Ectodermal cell (in vitro differentiated cells): ENCODE measurements around the gene ISG20L2.
"Not testable (repeated sequence)": the region's sequence is repeated elsewhere in the genome, so short reads cannot be mapped to it uniquely, and the experiment has no call there.

Experiments used
- H3K27ac ChIP-seq: 2 replicates; pipeline ENCODE4 v1.7.0; 2013; ENCODE audit warnings: mild to moderate bottlenecking, low read depth, low read length; ENCODE audit not compliant: insufficient read depth, poor library complexity, severe bottlenecking
- H3K27me3 ChIP-seq: 2 replicates; pipeline ENCODE4 v1.7.0; 2013; ENCODE audit warnings: mild to moderate bottlenecking, low read length; ENCODE audit not compliant: insufficient read depth, control insufficient read depth, poor library complexity, severe bottlenecking
- H3K36me3 ChIP-seq: one replicate; pipeline ENCODE4 v1.7.0; 2013; ENCODE audit warnings: low read length; ENCODE audit not compliant: control insufficient read depth, insufficient read depth
- H3K4me1 ChIP-seq: one replicate; pipeline ENCODE4 v1.7.0; 2013; ENCODE audit warnings: low read length; ENCODE audit not compliant: control insufficient read depth, insufficient read depth
- H3K4me3 ChIP-seq: 2 replicates; pipeline ENCODE4 v1.7.0; 2013; ENCODE audit warnings: low read depth, low read length, control low read depth; ENCODE audit not compliant: insufficient read depth
- H3K9me3 ChIP-seq: 2 replicates; pipeline ENCODE4 v1.7.0; 2013; ENCODE audit warnings: mild to moderate bottlenecking, low read length, moderate library complexity; ENCODE audit not compliant: control insufficient read depth
- WGBS, 2 experiments: methylation state at CpG; one replicate each; pipeline ENCODE4 v1.1.7; 2013; ENCODE audit warnings: missing lambda C conversion rate in 2 of 2; 5-methylcytosine and 5-hydroxymethylcytosine counted together

Gene ISG20L2

DNA sequence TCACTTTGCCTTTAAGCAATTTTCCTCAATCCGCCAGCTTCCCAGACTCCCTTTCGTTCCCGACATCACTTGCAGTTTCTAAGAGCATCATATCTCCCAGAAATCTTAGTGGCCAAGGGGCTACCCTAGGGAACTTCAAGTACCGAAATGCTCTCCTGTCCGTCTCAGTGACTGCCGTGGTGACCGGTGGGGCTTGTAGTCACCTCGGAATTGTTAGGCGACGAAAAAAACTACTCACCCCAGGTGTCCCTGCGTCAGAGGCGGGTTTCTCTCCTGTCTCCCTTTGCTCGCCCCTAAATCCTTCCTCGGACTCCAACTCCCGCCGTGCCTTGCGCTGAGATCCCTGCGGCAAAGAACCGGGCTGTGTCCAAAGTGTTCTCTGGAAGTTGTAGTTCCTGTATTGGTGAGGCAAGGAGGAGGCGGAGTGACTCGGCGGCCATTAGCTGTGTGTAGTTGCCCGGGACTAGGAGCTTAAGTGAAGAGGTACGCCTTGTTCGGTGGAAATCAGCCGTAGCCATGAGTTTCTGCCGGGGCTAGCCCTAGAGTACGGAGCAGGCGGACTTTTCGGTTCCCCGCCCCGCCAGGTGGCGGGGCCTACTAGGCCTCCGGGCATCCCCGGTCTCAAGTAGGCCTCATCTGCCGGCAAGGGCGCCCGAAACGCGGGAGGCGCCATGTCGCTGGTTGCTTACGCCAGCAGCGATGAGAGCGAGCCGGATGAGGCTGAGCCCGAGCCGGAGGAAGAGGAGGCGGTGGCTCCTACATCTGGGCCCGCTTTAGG lies 38.7 kb upstream of the ISG20L2 start, which contains the start of gene PRCC:
Gene PRCC, plus strand, starts transcription at position 435 of the 778 bp plus-strand sequence. Its CDS starts 237 bp downstream, at position 672.
- WGBS, 2 experiments: 0 to 1% methylated on average over 50 of the region's 50 CpGs
- Histone ChIP-seq H3K4me1 (peaks cover 9% of the 10 kb centered on the region), H3K4me3 (peak within 1 kb of the TSS; percentile 60), H3K27ac (peak within 1 kb of the TSS; percentile 45), H3K9me3 (no peaks in the 10 kb centered on the region), H3K36me3 (peaks cover 9% of the 10 kb centered on the region), H3K27me3 (no peaks in the 10 kb centered on the region)

DNA sequence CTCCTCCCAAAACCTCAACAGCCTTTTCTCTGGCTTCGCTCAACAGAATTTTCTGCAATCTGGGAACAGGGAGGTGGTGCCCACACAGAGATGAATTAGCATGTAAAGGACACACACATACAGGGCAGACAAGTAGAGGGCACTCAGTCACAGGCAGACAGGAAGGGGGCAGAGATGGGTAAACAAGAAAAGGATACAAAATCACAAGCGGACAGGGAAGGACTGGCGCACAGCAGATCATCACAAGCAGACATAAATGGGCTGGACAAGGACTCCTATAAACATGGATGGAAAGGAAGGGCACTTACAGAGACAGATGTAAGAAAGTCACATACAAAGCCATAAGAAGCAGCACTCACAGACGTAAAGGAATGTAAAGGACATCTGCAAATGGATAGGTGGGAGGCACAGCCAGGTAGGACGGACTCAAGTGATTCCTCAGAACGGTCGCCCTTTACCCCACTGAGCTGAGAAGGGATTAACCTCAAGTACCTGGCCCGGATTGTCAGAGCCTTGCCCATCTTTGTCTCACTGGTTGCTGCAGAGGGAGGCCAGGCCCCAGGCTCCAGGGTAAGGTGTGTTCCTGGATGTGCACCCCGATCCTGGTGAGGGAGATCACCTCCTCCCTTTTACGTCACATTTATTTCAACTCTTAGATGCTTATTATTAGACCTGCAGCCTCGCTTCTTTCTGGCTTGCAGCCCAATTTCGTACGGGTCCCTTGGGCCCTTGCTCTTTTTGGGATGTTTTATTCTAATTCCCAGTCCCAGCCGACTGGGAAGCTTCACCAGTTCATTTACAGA lies 37.9 kb upstream of the ISG20L2 start:
- 56 to 59% methylated on average over 14 of the region's 14 CpGs for WGBS, 2 experiments
- Histone ChIP-seq H3K36me3 (peaks cover 9% of the 10 kb centered on the region), H3K27ac (no peak overlapping the region), H3K27me3 (no peaks in the 10 kb centered on the region), H3K4me1 (peaks cover 9% of the 10 kb centered on the region), H3K4me3 (peak overlapping the region; percentile 60), H3K9me3 (no peaks in the 10 kb centered on the region)

DNA sequence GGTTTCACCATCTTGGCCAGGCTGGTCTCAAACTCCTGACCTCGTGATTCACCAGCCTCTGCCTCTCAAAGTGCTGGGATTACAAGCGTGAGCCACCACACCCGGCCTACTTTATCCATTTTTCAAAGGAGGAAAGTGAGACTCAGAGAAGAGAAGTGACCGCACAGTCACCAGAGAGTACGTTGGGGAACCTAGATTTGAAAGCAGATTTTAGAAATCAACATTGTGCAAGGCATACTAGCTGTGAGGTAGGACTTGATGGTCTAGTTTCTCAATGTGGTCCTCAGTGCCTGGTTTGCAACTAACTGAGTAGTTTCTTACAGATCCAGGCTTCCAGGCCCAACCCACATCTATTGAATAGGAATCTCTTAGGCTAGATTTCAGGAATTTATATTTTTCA lies 37.1 kb upstream of the ISG20L2 start:
- WGBS, 2 experiments: 94 to 96% methylated on average over 5 of the region's 5 CpGs
- no peak overlapping the region for H3K4me3 ChIP-seq
- H3K27ac ChIP-seq: no peak overlapping the region
- no peaks in the 10 kb centered on the region for H3K9me3 ChIP-seq
- H3K4me1 ChIP-seq: peaks cover 10% of the 10 kb centered on the region
- H3K27me3 ChIP-seq: no peaks in the 10 kb centered on the region
- peaks cover under 1% of the 10 kb centered on the region for H3K36me3 ChIP-seq

DNA sequence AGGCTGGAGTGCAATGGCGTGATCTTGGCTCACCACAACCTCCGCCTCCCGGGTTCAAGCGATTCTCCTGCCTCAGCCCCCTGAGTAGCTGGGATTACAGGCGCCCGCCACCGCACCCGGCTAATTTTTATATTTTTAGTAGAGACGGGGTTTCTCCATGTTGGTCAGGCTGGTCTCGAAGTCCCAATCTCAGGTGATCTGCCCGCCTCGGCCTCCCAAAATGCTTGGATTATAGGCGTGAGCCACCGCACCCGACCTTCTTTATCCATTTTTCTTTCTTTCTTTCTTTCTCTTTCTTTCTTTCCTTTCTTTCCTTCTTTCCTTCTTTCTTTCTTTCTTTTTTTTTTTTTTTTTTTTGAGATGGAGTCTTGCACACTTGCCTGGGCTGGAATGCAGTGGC lies 36.6 kb upstream of the ISG20L2 start:
- H3K9me3 ChIP-seq, H3K36me3 ChIP-seq, H3K27me3 ChIP-seq, H3K27ac ChIP-seq, H3K4me3 ChIP-seq: not testable (repeated sequence)
- peaks cover 15% of the 10 kb centered on the region for H3K4me1 ChIP-seq
- WGBS, 2 experiments: 95% methylated on average over 15 of the region's 15 CpGs

DNA sequence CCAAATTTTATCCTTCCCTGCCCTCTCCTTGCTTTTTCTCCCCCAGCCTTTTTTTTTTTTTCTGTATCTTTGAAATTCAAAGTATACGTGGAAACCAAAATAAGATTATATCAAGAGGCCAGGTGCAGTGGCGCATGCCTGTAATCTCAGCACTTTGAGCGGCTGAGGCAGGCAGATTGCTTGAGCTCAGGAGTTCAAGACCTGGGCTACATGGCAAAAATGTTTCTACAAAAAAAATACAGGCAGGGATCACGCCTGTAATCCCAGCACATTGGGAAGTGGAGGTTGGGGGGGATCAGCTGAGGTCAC lies 32.2 kb upstream of the ISG20L2 start:
- H3K4me3 ChIP-seq: no peak overlapping the region
- no peaks in the 10 kb centered on the region for H3K27me3 ChIP-seq
- H3K9me3 ChIP-seq: no peaks in the 10 kb centered on the region
- H3K4me1 ChIP-seq: peaks cover 9% of the 10 kb centered on the region
- 93 to 96% methylated on average over 4 of the region's 4 CpGs for WGBS, 2 experiments
- no peaks in the 10 kb centered on the region for H3K36me3 ChIP-seq
- H3K27ac ChIP-seq: no peak overlapping the region

DNA sequence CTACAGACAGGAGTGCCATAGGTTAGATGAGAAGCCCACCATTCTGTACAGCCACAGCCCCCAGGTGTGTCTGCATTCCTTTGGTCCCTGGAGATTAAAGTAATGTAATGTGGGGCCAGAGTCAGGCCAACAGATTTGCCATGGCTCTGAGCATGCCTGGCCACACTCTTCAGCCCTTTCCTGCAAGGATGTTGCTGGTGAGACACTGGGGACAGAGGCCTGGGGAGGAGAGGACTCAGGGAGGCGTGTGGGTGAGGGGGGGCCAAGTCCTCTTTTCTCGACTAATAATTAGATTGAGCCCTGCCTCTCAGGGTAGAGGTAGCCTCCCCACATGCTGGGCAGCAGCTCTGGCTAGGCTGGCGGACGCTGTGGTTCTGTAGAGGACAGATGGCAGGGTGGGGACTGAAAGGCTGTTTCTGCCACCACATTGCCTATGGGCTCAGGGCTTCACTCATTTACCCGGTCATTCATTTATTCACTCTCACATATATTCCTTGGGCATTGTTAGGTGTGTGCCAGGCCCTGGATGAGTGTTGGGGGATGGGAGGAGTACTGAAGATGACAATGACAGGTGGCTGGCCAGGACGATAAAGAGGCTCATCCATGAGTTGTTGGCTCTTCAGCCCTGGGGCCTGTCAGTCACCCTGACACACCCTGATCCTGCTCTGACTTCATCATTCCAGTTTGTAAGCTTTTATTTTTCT lies 31.7 kb upstream of the ISG20L2 start:
- Histone ChIP-seq H3K9me3 (no peaks in the 10 kb centered on the region), H3K4me1 (peaks cover 9% of the 10 kb centered on the region), H3K27ac (no peak overlapping the region), H3K36me3 (no peaks in the 10 kb centered on the region), H3K27me3 (no peaks in the 10 kb centered on the region), H3K4me3 (no peak overlapping the region)
- WGBS, 2 experiments: 44 to 57% methylated on average over 5 to 6 of the region's 6 CpGs

DNA sequence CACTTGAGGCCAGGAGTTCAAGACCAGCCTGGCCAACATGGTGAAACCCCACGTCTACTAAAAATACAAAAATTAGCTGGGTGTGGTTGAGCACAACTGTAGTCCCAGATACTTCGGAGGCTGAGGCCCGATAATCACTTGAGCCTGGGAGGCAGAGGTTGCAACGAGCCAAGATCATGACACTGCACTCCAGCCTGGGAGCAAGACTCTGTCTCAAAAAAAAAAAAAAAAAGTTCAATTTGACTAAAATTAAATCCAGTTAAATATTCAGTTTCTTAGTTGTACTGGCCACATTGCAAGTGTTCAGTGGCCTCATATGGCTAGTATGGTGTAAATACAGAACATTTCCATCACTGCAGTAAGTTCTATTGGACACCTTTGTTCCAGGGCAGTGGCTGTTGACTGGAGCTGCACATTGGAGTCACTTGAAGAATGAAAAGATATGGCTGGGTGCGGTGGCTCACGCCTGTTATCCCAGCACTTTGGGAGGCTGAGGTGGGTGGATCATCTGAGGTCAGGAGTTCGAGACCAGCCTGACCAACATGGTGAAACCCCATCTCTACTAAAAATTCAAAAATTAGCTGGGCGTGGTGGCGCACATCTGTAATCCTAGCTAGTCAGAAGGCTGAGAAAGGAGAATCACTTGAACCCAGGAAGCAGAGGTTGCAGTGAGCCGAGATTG lies 29.1 kb upstream of the ISG20L2 start:
- 94% methylated on average over 10 of the region's 10 CpGs for WGBS, 2 experiments
- H3K36me3 ChIP-seq, H3K4me3 ChIP-seq, H3K27ac ChIP-seq, H3K9me3 ChIP-seq, H3K27me3 ChIP-seq: not testable (repeated sequence)
- peaks cover 12% of the 10 kb centered on the region for H3K4me1 ChIP-seq

DNA sequence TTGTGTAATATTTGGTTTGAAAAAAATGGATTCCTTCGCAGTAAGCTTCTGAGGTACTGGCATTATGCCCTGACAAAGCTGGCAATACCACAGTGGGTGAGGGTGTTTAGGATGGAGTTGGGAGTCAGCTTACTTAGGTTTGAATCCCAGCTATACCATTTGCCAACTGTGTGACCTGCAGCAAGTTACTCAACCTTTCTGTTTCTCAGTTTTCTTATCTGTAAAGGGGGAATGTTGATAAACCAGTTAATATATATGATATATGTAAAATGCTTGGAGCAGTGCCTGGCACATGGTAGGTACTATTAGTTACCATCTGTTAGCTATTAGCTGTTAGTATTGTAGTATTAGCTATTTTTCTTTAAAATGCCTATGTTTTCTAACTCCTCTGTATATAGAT lies 27.8 kb upstream of the ISG20L2 start:
- Histone ChIP-seq H3K4me1 (peaks cover 13% of the 10 kb centered on the region), H3K27me3 (no peaks in the 10 kb centered on the region), H3K4me3 (no peak overlapping the region), H3K27ac (no peak overlapping the region), H3K36me3 (no peaks in the 10 kb centered on the region), H3K9me3 (no peaks in the 10 kb centered on the region)
- 100% methylated on average over 1 of the region's 1 CpG for WGBS, 2 experiments

DNA sequence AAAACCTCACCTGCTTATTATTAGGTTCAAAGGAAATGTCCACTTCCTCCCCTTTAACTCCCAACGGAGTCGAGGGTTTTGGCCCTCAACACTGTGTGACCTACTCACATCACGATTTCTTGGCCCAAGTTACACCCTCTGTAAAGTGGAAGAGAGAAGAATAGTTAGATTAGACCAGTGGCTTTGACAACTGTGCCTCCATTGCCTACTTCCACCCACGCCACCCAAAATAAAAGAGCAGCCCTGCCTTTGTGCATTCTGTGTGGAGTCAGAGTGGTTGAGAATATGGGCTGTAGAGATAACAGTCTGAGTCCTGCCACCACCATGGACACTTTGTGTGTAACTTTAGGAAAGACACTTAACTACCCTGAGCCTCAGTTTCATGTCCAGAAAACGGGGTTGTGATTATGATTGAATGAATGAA lies 27.0 kb upstream of the ISG20L2 start:
- H3K36me3 ChIP-seq: no peaks in the 10 kb centered on the region
- H3K4me3 ChIP-seq: no peak overlapping the region
- H3K27ac ChIP-seq: no peak overlapping the region
- no peaks in the 10 kb centered on the region for H3K9me3 ChIP-seq
- no peaks in the 10 kb centered on the region for H3K27me3 ChIP-seq
- peaks cover 11% of the 10 kb centered on the region for H3K4me1 ChIP-seq
- 93 to 94% methylated on average over 5 of the region's 5 CpGs for WGBS, 2 experiments
